Vagina (tissue), 2 donors: Measurements from ENCODE around the gene SSR4. TPM values are rescaled to one million over a fixed set of nuclear protein-coding genes. Genes with fewer than 3 reads are reported as not detected.

Source experiments
- DNase-seq, 2 donors: peaks; one replicate each; pipeline ENCODE4 v3.0.0-alpha.2; 2017; ENCODE audit errors: extremely low spot score in 2 of 2
- H3K27ac ChIP-seq: fragments of 200-600 bp; sonication (generic); one replicate; pipeline ENCODE4 v1.5.1; 2019
- H3K27me3 ChIP-seq: fragments of 200-600 bp; sonication (generic); one replicate; pipeline ENCODE4 v1.5.1; 2019
- H3K36me3 ChIP-seq, 2 donors: fragments of 200-600 bp; sonication (generic); one replicate each; pipeline ENCODE4 v1.5.1; 2017 to 2019
- H3K4me1 ChIP-seq: fragments of 200-600 bp; sonication (generic); one replicate; pipeline ENCODE4 v1.5.1; 2019
- H3K4me3 ChIP-seq, 2 donors: fragments of 200-600 bp; sonication (generic); 1 replicate in 1 of 2; 2 replicates in 1 of 2; pipeline ENCODE4 v1.5.1; 2016 to 2019
- H3K9me3 ChIP-seq: fragments of 200-600 bp; sonication (generic); one replicate; pipeline ENCODE4 v1.5.1; 2019
- CTCF ChIP-seq, 3 experiments: fragments of 450-650 bp in 2 of 3; fragments of 200-600 bp in 1 of 3; sonication (generic) in 1 of 3; IDR thresholded peaks; one replicate each; pipeline ENCODE4 v1.5.1; 2017 to 2019; ENCODE audit warnings: antibody characterized with exemption in 3 of 3, mild to moderate bottlenecking in 2 of 3, moderate library complexity in 2 of 3
- POLR2A ChIP-seq, 2 donors: fragments of 450-650 bp; IDR thresholded peaks; one replicate each; pipeline ENCODE4 v1.6.1; 2017; ENCODE audit warnings: antibody characterized with exemption in 2 of 2, mild to moderate bottlenecking in 2 of 2, moderate library complexity in 2 of 2
- POLR2AphosphoS5 ChIP-seq, 2 donors: sonication (generic); formaldehyde crosslinking; IDR thresholded peaks; one replicate each; pipeline ENCODE4 v1.9.0; 2017; ENCODE audit warnings: antibody characterized with exemption in 2 of 2, mild to moderate bottlenecking in 2 of 2, low read depth in 1 of 2; ENCODE audit not compliant: insufficient read depth in 1 of 2
- intact Hi-C: fragments of 100-400 bp; cut with DNase I; formaldehyde crosslinking; loops from one replicate; pipeline ENCODE4 v1.15.1; 2023
- total RNA-seq: library from RNA; depleted of rRNA; stranded (reverse); fragments of >200 nt; gene quantifications from one replicate; pipeline ENCODE4 v1.2.3, GENCODE V29; 2016

The SSR4 gene
- total RNA-seq, 1 donor from 2014 or later: 250 TPM

- H3K27me3 ChIP-seq: no peaks in the 10 kb centered on the region
- intact Hi-C loops: no loop called here
- no peaks in the 10 kb centered on the region for H3K9me3 ChIP-seq
- H3K36me3 ChIP-seq: peaks cover 0 to 21% of the 10 kb centered on the region in 2 donors
- peak overlapping the region; percentile 59 to 61 for H3K4me3 ChIP-seq
- DNase-seq: no peak
- H3K4me1 ChIP-seq: peaks cover 41% of the 10 kb centered on the region
- TF ChIP-seq POLR2A (IDR thresholded peaks at IDR 0.05) (no peak), CTCF (IDR thresholded peaks at IDR 0.05) (no peak), POLR2AphosphoS5 (IDR thresholded peaks at IDR 0.05; ENCODE audit: insufficient read depth in 1 of 2, low read depth in 1 of 2) (no peak)
- peak overlapping the region; percentile 85 for H3K27ac ChIP-seq
Observed at GRCh38 chrX:153794897-153795816, 689 bp downstream of the SSR4 start.

- TF ChIP-seq POLR2AphosphoS5 (IDR thresholded peaks at IDR 0.05; ENCODE audit: insufficient read depth in 1 of 2, low read depth in 1 of 2): no peak
- no peak for TF ChIP-seq POLR2A (IDR thresholded peaks at IDR 0.05)
- no peak for TF ChIP-seq CTCF (IDR thresholded peaks at IDR 0.05)
Observed at GRCh38 chrX:153797415-153798015, 3.0 kb downstream of the SSR4 start.

GRCh38 chrX:153799326-153799725 is 4.9 kb downstream of the SSR4 start:
- Histone ChIP-seq H3K27me3 (no peaks in the 10 kb centered on the region), H3K36me3 (peaks cover 0 to 21% of the 10 kb centered on the region in 2 donors), H3K4me3 (no peak overlapping the region), H3K27ac (no peak overlapping the region), H3K4me1 (peaks cover 11% of the 10 kb centered on the region), H3K9me3 (no peaks in the 10 kb centered on the region)
- no peak for DNase-seq
- intact Hi-C loops: no loop called here
- TF ChIP-seq CTCF (IDR thresholded peaks at IDR 0.05) (no peak), POLR2A (IDR thresholded peaks at IDR 0.05) (no peak)

More at GRCh38 chrX:153797415-153798015, 3.0 kb downstream of the SSR4 start:
- Histone ChIP-seq H3K4me3 (no peak overlapping the region), H3K4me1 (peaks cover 21% of the 10 kb centered on the region), H3K36me3 (peaks cover 0 to 21% of the 10 kb centered on the region in 2 donors), H3K27me3 (no peaks in the 10 kb centered on the region), H3K9me3 (no peaks in the 10 kb centered on the region), H3K27ac (no peak overlapping the region)
- intact Hi-C loops: no loop called here
- DNase-seq: no peak

- no peak for TF ChIP-seq CTCF (IDR thresholded peaks at IDR 0.05)
- no peak for TF ChIP-seq POLR2AphosphoS5 (IDR thresholded peaks at IDR 0.05; ENCODE audit: insufficient read depth in 1 of 2, low read depth in 1 of 2)
- Histone ChIP-seq H3K27me3 (no peaks in the 10 kb centered on the region), H3K4me3 (no peak overlapping the region), H3K27ac (no peak overlapping the region), H3K9me3 (no peaks in the 10 kb centered on the region), H3K36me3 (peaks cover 0 to 21% of the 10 kb centered on the region in 2 donors), H3K4me1 (peaks cover 10% of the 10 kb centered on the region)
- no peak for DNase-seq
- intact Hi-C loops: no loop called here
Observed at GRCh38 chrX:153800177-153800722, 5.8 kb downstream of the SSR4 start.
